IPS-20b (cell line): ENCODE data around the gene EML1.

Source experiments
- H3K27ac ChIP-seq: one replicate; pipeline ENCODE4 v1.5.1; 2013; ENCODE audit warnings: low read length
- H3K27me3 ChIP-seq: 2 replicates; pipeline ENCODE4 v1.6.1; 2013; ENCODE audit warnings: mild to moderate bottlenecking, low read length, inconsistent platforms; ENCODE audit not compliant: insufficient read depth
- H3K36me3 ChIP-seq: 2 replicates; pipeline ENCODE4 v1.6.1; 2013; ENCODE audit warnings: low read depth, mild to moderate bottlenecking, inconsistent platforms, low read length, moderate library complexity; ENCODE audit not compliant: insufficient read depth
- H3K4me1 ChIP-seq: 2 replicates; pipeline ENCODE4 v1.6.1; 2013; ENCODE audit warnings: mild to moderate bottlenecking, control low read depth, inconsistent platforms, low read length, moderate library complexity; ENCODE audit not compliant: insufficient read depth
- H3K4me3 ChIP-seq: 2 replicates; pipeline ENCODE4 v1.5.1; 2013; ENCODE audit warnings: mild to moderate bottlenecking, low read length, inconsistent platforms
- H3K9ac ChIP-seq: 2 replicates; pipeline ENCODE4 v1.6.1; 2013; ENCODE audit warnings: low read depth, mild to moderate bottlenecking, inconsistent platforms, low read length, moderate library complexity
- H3K9me3 ChIP-seq: 2 replicates; pipeline ENCODE4 v1.6.1; 2013; ENCODE audit warnings: mild to moderate bottlenecking, low read depth, low read length, inconsistent platforms; ENCODE audit not compliant: insufficient read depth

The EML1 gene

GRCh38 chr14:99871771-99872170, 78.6 kb downstream of the EML1 start:
- Histone ChIP-seq H3K4me3 (0 out of 2 replicates have a peak overlapping the region, but pooled peaks have one; percentile 19), H3K9me3 (no peaks in the 10 kb centered on the region), H3K36me3 (no peaks in the 10 kb centered on the region; the same call in 1 of the 2 replicates), H3K27ac (no peak overlapping the region), H3K27me3 (peaks cover 13% of the 10 kb centered on the region; the same call in 1 of the 2 replicates), H3K4me1 (peaks cover 46% of the 10 kb centered on the region), H3K9ac (no peak overlapping the region)

- no peak overlapping the region for H3K27ac ChIP-seq
- no peaks in the 10 kb centered on the region for H3K9me3 ChIP-seq
- peak overlapping the region; percentile 31; the same call in 1 of the 2 replicates for H3K4me3 ChIP-seq
- H3K36me3 ChIP-seq = no peaks in the 10 kb centered on the region
- H3K9ac ChIP-seq = 0 out of 2 replicates have a peak overlapping the region, but pooled peaks have one; percentile 25
- H3K4me1 ChIP-seq = peaks cover 46% of the 10 kb centered on the region
- peaks cover 13% of the 10 kb centered on the region; the same call in 1 of the 2 replicates for H3K27me3 ChIP-seq
Measured at GRCh38 chr14:99872786-99873440, 79.7 kb downstream of the EML1 start.

- peaks cover 46% of the 10 kb centered on the region for H3K4me1 ChIP-seq
- no peak overlapping the region for H3K9ac ChIP-seq
- peaks cover 13% of the 10 kb centered on the region; the same call in 1 of the 2 replicates for H3K27me3 ChIP-seq
- H3K27ac ChIP-seq = no peak overlapping the region
- no peak overlapping the region for H3K4me3 ChIP-seq
- peaks cover 4% of the 10 kb centered on the region; the same call in 1 of the 2 replicates for H3K36me3 ChIP-seq
- no peaks in the 10 kb centered on the region for H3K9me3 ChIP-seq
Measured at GRCh38 chr14:99873653-99874052, 80.4 kb downstream of the EML1 start.

- Histone ChIP-seq H3K27me3 (peaks cover 13% of the 10 kb centered on the region; the same call in 1 of the 2 replicates), H3K9ac (no peak overlapping the region), H3K4me3 (no peak overlapping the region), H3K9me3 (no peaks in the 10 kb centered on the region), H3K4me1 (peaks cover 46% of the 10 kb centered on the region), H3K36me3 (peaks cover 7% of the 10 kb centered on the region; the same call in 1 of the 2 replicates), H3K27ac (no peak overlapping the region)
Measured at GRCh38 chr14:99874306-99874705, 81.1 kb downstream of the EML1 start.

- H3K4me1 ChIP-seq = peaks cover 46% of the 10 kb centered on the region
- no peaks in the 10 kb centered on the region for H3K9me3 ChIP-seq
- peaks cover 13% of the 10 kb centered on the region; the same call in 1 of the 2 replicates for H3K27me3 ChIP-seq
- H3K4me3 ChIP-seq = no peak overlapping the region
- H3K36me3 ChIP-seq = peaks cover 7% of the 10 kb centered on the region; the same call in 1 of the 2 replicates
- no peak overlapping the region for H3K9ac ChIP-seq
- no peak overlapping the region for H3K27ac ChIP-seq
Measured at GRCh38 chr14:99875421-99875820, 82.2 kb downstream of the EML1 start.

- H3K9ac ChIP-seq = no peak overlapping the region
- peaks cover 13% of the 10 kb centered on the region; the same call in 1 of the 2 replicates for H3K27me3 ChIP-seq
- H3K36me3 ChIP-seq = peaks cover 7% of the 10 kb centered on the region; the same call in 1 of the 2 replicates
- H3K27ac ChIP-seq = no peak overlapping the region
- H3K9me3 ChIP-seq = no peaks in the 10 kb centered on the region
- no peak overlapping the region for H3K4me3 ChIP-seq
- H3K4me1 ChIP-seq = peaks cover 46% of the 10 kb centered on the region
Measured at GRCh38 chr14:99875836-99876235, 82.6 kb downstream of the EML1 start.

GRCh38 chr14:99876406-99876805, 83.2 kb downstream of the EML1 start:
- Histone ChIP-seq H3K27ac (no peak overlapping the region), H3K36me3 (peaks cover 7% of the 10 kb centered on the region; the same call in 1 of the 2 replicates), H3K4me3 (no peak overlapping the region), H3K9ac (no peak overlapping the region), H3K27me3 (peaks cover 13% of the 10 kb centered on the region; the same call in 1 of the 2 replicates), H3K4me1 (peaks cover 45% of the 10 kb centered on the region), H3K9me3 (no peaks in the 10 kb centered on the region)

- H3K4me3 ChIP-seq = no peak overlapping the region
- H3K9me3 ChIP-seq = no peaks in the 10 kb centered on the region
- peaks cover 27% of the 10 kb centered on the region for H3K4me1 ChIP-seq
- no peak overlapping the region for H3K9ac ChIP-seq
- no peak overlapping the region for H3K27ac ChIP-seq
- peaks cover 8% of the 10 kb centered on the region; the same call in 1 of the 2 replicates for H3K27me3 ChIP-seq
- peaks cover 7% of the 10 kb centered on the region; the same call in 1 of the 2 replicates for H3K36me3 ChIP-seq
Measured at GRCh38 chr14:99878563-99878962, 85.3 kb downstream of the EML1 start.

- Histone ChIP-seq H3K4me1 (peaks cover 24% of the 10 kb centered on the region; the same call in 1 of the 2 replicates), H3K4me3 (no peak overlapping the region), H3K9ac (no peak overlapping the region), H3K9me3 (no peaks in the 10 kb centered on the region), H3K27ac (no peak overlapping the region), H3K27me3 (no peaks in the 10 kb centered on the region; the same call in 1 of the 2 replicates), H3K36me3 (peaks cover 7% of the 10 kb centered on the region; the same call in 1 of the 2 replicates)
Measured at GRCh38 chr14:99879401-99880295, 86.4 kb downstream of the EML1 start.

GRCh38 chr14:99880651-99881420, 87.6 kb downstream of the EML1 start:
- Histone ChIP-seq H3K4me3 (no peak overlapping the region), H3K4me1 (peaks cover 17% of the 10 kb centered on the region; the same call in 1 of the 2 replicates), H3K36me3 (peaks cover 7% of the 10 kb centered on the region; the same call in 1 of the 2 replicates), H3K9me3 (no peaks in the 10 kb centered on the region), H3K27ac (no peak overlapping the region), H3K9ac (no peak overlapping the region), H3K27me3 (no peaks in the 10 kb centered on the region; the same call in 1 of the 2 replicates)
